IMR-90 (cell line): ENCODE data around the gene BEND3. TPM values are rescaled to one million over a fixed set of nuclear protein-coding genes. Genes with fewer than 3 reads are reported as not detected.
"Not testable (repeated sequence)": the region's sequence is repeated elsewhere in the genome, so short reads cannot be mapped to it uniquely, and the experiment has no call there.

ENCODE experiments used
- ATAC-seq: fragments of 200-7000 bp; cut with Tn5 transposase; 2 replicates; pipeline ENCODE4 v1.9.1; 2020; ENCODE audit warnings: low read depth, mild to moderate bottlenecking, moderate library complexity
- BruUV-seq: library from RNA; stranded (reverse); fragments of 400-500 nt; replicated peaks from 2 replicates; lab custom pipeline; 2021; lab: Mats Ljungman, UMichigan
- CTCF ChIA-PET: fragments of 300-600 bp; formaldehyde crosslinking; extraction: SDS; loops from one replicate; lab custom pipeline; 2021; ENCODE audit warnings: antibody characterized with exemption; lab: Yijun Ruan, JAX
- POLR2A ChIA-PET: fragments of 300-600 bp; sonication (Branson Sonifier 250); formaldehyde crosslinking; loops from one replicate; lab custom pipeline; 2022; ENCODE audit warnings: antibody characterized with exemption; ENCODE audit not compliant: unreplicated experiment; lab: Charles Lee
- DNase-seq: peaks from one replicate; pipeline ENCODE4 v3.0.0; 2013
- H2AFZ ChIP-seq: replicated peaks from 2 replicates; pipeline ENCODE3; 2013; ENCODE audit warnings: low read length, mild to moderate bottlenecking; ENCODE audit not compliant: poor library complexity
- H2AK5ac ChIP-seq: 2 replicates; pipeline ENCODE4 v1.6.1; 2013; ENCODE audit warnings: low read depth, low read length, inconsistent platforms
- H2AK9ac ChIP-seq: replicated peaks from 2 replicates; pipeline ENCODE3; 2013; ENCODE audit warnings: mild to moderate bottlenecking, low read depth, low read length, moderate library complexity; ENCODE audit not compliant: poor library complexity
- H2BK120ac ChIP-seq: 2 replicates; pipeline ENCODE4 v1.6.1; 2013; ENCODE audit warnings: low read depth, low read length, inconsistent platforms
- H2BK15ac ChIP-seq: 3 replicates; pipeline ENCODE4 v1.6.1; 2013; ENCODE audit warnings: low read depth, low read length, inconsistent platforms
- H2BK20ac ChIP-seq: 2 replicates; pipeline ENCODE4 v1.6.1; 2013; ENCODE audit warnings: low read depth, mild to moderate bottlenecking, inconsistent platforms, low read length, moderate library complexity
- H2BK5ac ChIP-seq: 2 replicates; pipeline ENCODE4 v1.6.1; 2013; ENCODE audit warnings: mild to moderate bottlenecking, low read depth, low read length, inconsistent platforms; ENCODE audit not compliant: poor library complexity, severe bottlenecking
- H3K14ac ChIP-seq: replicated peaks from 2 replicates; pipeline ENCODE4 v1.6.1; 2013; ENCODE audit warnings: low read depth, low read length, inconsistent platforms
- H3K18ac ChIP-seq: 2 replicates; pipeline ENCODE4 v1.6.1; 2013; ENCODE audit warnings: low read depth, low read length, control low read depth
- H3K23ac ChIP-seq: 2 replicates; pipeline ENCODE4 v1.6.1; 2013; ENCODE audit warnings: low read depth, low read length, inconsistent platforms
- H3K27ac ChIP-seq: 2 replicates; pipeline ENCODE4 v1.5.1; 2013; ENCODE audit warnings: mild to moderate bottlenecking, control low read depth, low read length; ENCODE audit not compliant: insufficient read depth
- H3K27me3 ChIP-seq: 2 replicates; pipeline ENCODE4 v1.6.1; 2013; ENCODE audit warnings: low read length; ENCODE audit not compliant: control insufficient read depth, insufficient read depth
- H3K36me3 ChIP-seq: 2 replicates; pipeline ENCODE4 v1.6.1; 2013; ENCODE audit warnings: low read length, mixed read lengths; ENCODE audit not compliant: control insufficient read depth, insufficient read depth
- H3K4ac ChIP-seq: 2 replicates; pipeline ENCODE4 v1.6.1; 2013; ENCODE audit warnings: low read depth, low read length, inconsistent platforms
- H3K4me1 ChIP-seq: 2 replicates; pipeline ENCODE4 v1.6.1; 2013; ENCODE audit warnings: low read length, mixed read lengths; ENCODE audit not compliant: control insufficient read depth, insufficient read depth
- H3K4me2 ChIP-seq: 2 replicates; pipeline ENCODE4 v1.6.1; 2013; ENCODE audit warnings: low read depth, mild to moderate bottlenecking, control low read depth, low read length, moderate library complexity
- H3K4me3 ChIP-seq: 2 replicates; pipeline ENCODE4 v1.5.1; 2013; ENCODE audit warnings: low read depth, mild to moderate bottlenecking, control low read depth, low read length, moderate library complexity; ENCODE audit not compliant: insufficient read depth
- H3K56ac ChIP-seq: 2 replicates; pipeline ENCODE4 v1.6.1; 2013; ENCODE audit warnings: low read length, inconsistent platforms; ENCODE audit not compliant: insufficient read depth; ENCODE audit errors: extremely low read depth
- H3K79me1 ChIP-seq, 2 experiments: 2 replicates each; pipeline ENCODE4 v1.6.1; 2013; ENCODE audit warnings: low read length in 2 of 2, inconsistent platforms in 1 of 2, low read depth in 1 of 2
- H3K9ac ChIP-seq: 2 replicates; pipeline ENCODE4 v1.6.1; 2013; ENCODE audit warnings: low read depth, low read length, control low read depth
- H3K9me1 ChIP-seq: 2 replicates; pipeline ENCODE4 v1.6.1; 2013; ENCODE audit warnings: low read length, inconsistent platforms; ENCODE audit not compliant: insufficient read depth
- H3K9me3 ChIP-seq: 2 replicates; pipeline ENCODE4 v1.6.1; 2013; ENCODE audit warnings: low read length; ENCODE audit not compliant: control insufficient read depth, insufficient read depth
- H4K20me1 ChIP-seq: 2 replicates; pipeline ENCODE4 v1.6.1; 2013; ENCODE audit warnings: low read length, inconsistent platforms; ENCODE audit not compliant: insufficient read depth
- H4K5ac ChIP-seq: 2 replicates; pipeline ENCODE4 v1.6.1; 2013; ENCODE audit warnings: mild to moderate bottlenecking, low read depth, low read length, control low read depth
- H4K8ac ChIP-seq, 2 experiments: 2 replicates each; pipeline ENCODE4 v1.6.1; 2013; ENCODE audit warnings: low read depth in 2 of 2, low read length in 2 of 2, control low read depth in 1 of 2, inconsistent platforms in 1 of 2
- H4K91ac ChIP-seq: 2 replicates; pipeline ENCODE4 v1.6.1; 2013; ENCODE audit warnings: low read depth, low read length, inconsistent platforms; ENCODE audit not compliant: insufficient read depth
- CEBPB ChIP-seq: IDR thresholded peaks from 2 replicates; pipeline ENCODE4 v1.6.1; 2012; ENCODE audit warnings: low read depth, low read length, improper control_type of control experiment
- RAD21 ChIP-seq: IDR thresholded peaks from 2 replicates; pipeline ENCODE4 v1.6.1; 2012; ENCODE audit warnings: low read length, improper control_type of control experiment
- WGBS, 2 experiments: methylation state at CpG; one replicate each; pipeline versions ENCODE4 v1.1.5 to v1.1.7; 2013; ENCODE audit warnings: missing lambda C conversion rate in 2 of 2; ENCODE audit not compliant: insufficient read length in 1 of 2; ENCODE audit errors: extremely low coverage in 2 of 2; 5-methylcytosine and 5-hydroxymethylcytosine counted together
- dilution Hi-C: fragments of 300-500 bp; cut with HindIII; formaldehyde crosslinking; loops from one replicate; pipeline ENCODE4 v1.14.3; 2018; ENCODE audit warnings: low sequenced_read_pairs; ENCODE audit not compliant: unreplicated experiment
- in situ Hi-C: fragments of 300-500 bp; cut with MboI; formaldehyde crosslinking; loops from 3 replicates; pipeline ENCODE4 v1.14.3; 2019; ENCODE audit warnings: low sequenced_read_pairs, inconsistent platforms, mixed read lengths
- intact Hi-C: fragments of 100-400 bp; cut with micrococcal nuclease; formaldehyde crosslinking; loops from 2 replicates; pipeline ENCODE4 v1.10.0; 2022
- polyA plus RNA-seq, 3 experiments: library from polyadenylated mRNA; depleted of rRNA; stranded (reverse); fragments of >200 nt; gene quantifications; 2 replicates each; pipeline ENCODE4 v1.2.3, GENCODE V29; 2012; ENCODE audit warnings: low replicate concordance in 1 of 3
- total RNA-seq: library from RNA; depleted of rRNA; stranded (reverse); fragments of >200 nt; gene quantifications from 2 replicates; pipeline ENCODE4 v1.2.3, GENCODE V29; 2012

Gene BEND3
- total and polyA plus RNA-seq, 2 of the 4 experiments (the other 2 are of a cell fraction), result 1.2 to 1.8 TPM

DNA sequence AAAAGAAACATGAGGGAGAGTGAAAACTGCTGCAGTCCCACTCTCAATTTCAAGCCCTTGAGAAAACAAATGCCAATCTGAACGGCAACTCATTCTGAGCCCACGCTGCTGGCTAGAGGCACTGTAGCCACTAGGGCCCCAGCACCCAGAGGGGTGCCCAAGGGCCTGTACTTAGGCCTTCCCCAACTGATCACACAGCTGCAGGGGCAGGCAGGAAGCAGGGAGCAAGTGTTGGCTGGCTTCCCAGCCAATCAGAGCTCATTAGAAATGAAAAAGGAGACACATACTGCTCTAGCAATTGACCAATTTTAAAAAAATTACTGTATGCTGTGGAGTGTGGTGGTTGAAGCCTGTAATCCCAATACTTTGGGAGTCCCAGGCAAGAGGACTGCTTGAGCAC, 3.7 kb upstream of the BEND3 start:
- CTCF ChIA-PET, result interaction anchor here (0.6 kb wide), 2 partner anchors 16 to 699 kb away, joined by 3 to 4 read pairs; no protein-coding TSS in a partner anchor
- in situ Hi-C loops, result no loop called here

DNA sequence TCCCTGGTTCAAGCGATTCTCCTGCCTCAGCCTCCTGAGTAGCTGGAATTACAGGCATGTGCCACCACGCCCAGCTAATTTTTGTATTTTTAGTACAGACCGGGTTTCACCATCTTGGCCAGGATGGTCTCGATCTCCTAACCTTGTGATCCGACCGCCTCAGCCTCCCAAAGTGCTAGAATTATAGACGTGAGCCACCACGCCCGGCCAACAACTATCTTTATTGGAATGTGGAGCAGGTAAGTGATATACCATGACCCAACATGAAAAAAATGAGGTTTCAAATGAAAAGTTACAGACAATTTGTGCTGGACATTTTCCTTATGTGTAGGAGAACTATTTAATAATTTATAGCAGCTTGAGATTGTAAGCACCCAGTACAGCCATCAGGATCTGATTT, 3.2 kb upstream of the BEND3 start:
- H3K27ac ChIP-seq, H3K4me1 ChIP-seq, H2BK15ac ChIP-seq, H3K79me1 ChIP-seq, H2AK5ac ChIP-seq, H4K20me1 ChIP-seq, H3K14ac ChIP-seq, H2BK5ac ChIP-seq, H3K56ac ChIP-seq, H2AFZ ChIP-seq, ATAC-seq, H3K4ac ChIP-seq, H4K8ac ChIP-seq, H2AK9ac ChIP-seq, H3K9me1 ChIP-seq, dilution Hi-C loops, H2BK120ac ChIP-seq, H3K9ac ChIP-seq, H3K9me3 ChIP-seq, H2BK20ac ChIP-seq, H4K5ac ChIP-seq, H3K18ac ChIP-seq, in situ Hi-C loops, BruUV-seq, POLR2A ChIA-PET, DNase-seq, H3K36me3 ChIP-seq, H3K4me3 ChIP-seq, H4K91ac ChIP-seq, intact Hi-C loops, H3K4me2 ChIP-seq, H3K23ac ChIP-seq, H3K27me3 ChIP-seq: not testable (repeated sequence)
- 93% methylated on average over 3 of the region's 9 CpGs; no CpG with 5 or more reads in 1 of the 2 experiments for WGBS, 2 experiments
- CTCF ChIA-PET, result interaction anchor here (0.6 kb wide), 3 partner anchors 16 to 698 kb away, joined by 3 to 4 read pairs (median 3); no protein-coding TSS in a partner anchor

More for the DNA sequence above, 3.7 kb upstream of the BEND3 start:
- no TSS peak for BruUV-seq
- Histone ChIP-seq H3K56ac (no peak overlapping the region), H3K14ac (no peak overlapping the region), H3K9me1 (no peaks in the 10 kb centered on the region), H4K8ac (no peak overlapping the region), H3K4ac (no peak overlapping the region), H2BK15ac (no peak overlapping the region), H3K23ac (no peak overlapping the region), H3K9me3 (no peaks in the 10 kb centered on the region), H3K27me3 (peaks cover 3% of the 10 kb centered on the region; the same call in 1 of the 2 replicates), H2AK5ac (no peak overlapping the region), H3K79me1 (0 out of 4 replicates have a peak, but pooled peaks cover 0 to under 1% of the 10 kb centered on the region in 2 experiments), H3K27ac (no peak overlapping the region), H3K9ac (no peak overlapping the region), H2AFZ (no peak overlapping the region), H3K4me2 (no peak overlapping the region), H4K91ac (no peak overlapping the region), H2AK9ac (no peak overlapping the region), H2BK5ac (no peak overlapping the region), H2BK120ac (no peak overlapping the region), H3K4me3 (no peak overlapping the region), H3K4me1 (no peaks in the 10 kb centered on the region), H3K36me3 (no peaks in the 10 kb centered on the region), H4K20me1 (peaks cover under 1% of the 10 kb centered on the region; the same call in 1 of the 2 replicates), H3K18ac (no peak overlapping the region), H4K5ac (no peak overlapping the region), H2BK20ac (no peak overlapping the region)
- TF ChIP-seq CEBPB, result no peak
- TF ChIP-seq RAD21, result no peak
- DNase-seq, result no peak
- dilution Hi-C loops, result no loop called here
- no peak for ATAC-seq
- WGBS, 2 experiments, result no CpG with 5 or more reads among the region's 2 CpGs
- intact Hi-C loops, result no loop called here
- POLR2A ChIA-PET, result no interaction called here
